ENCODE results near the gene MVB12B.
"Not testable (repeated sequence)": the region's sequence is repeated elsewhere in the genome, so short reads cannot be mapped to it uniquely, and the experiment has no call there.

The MVB12B gene

GRCh38 chr9:126536841-126537465 is 210.3 kb downstream of the MVB12B start:
- no peak for DNase-seq (ENCODE audit: low spot score)
- no peak overlapping the region for H3K27ac ChIP-seq
- POLR2A ChIA-PET (ENCODE audit: low non-redundant PET): no interaction called here
- CTCF ChIA-PET: interaction anchor here (0.6 to 0.9 kb wide), 2 partner anchors 21 to 34 kb away, joined by 3 read pairs; no protein-coding TSS in a partner anchor
- no peak for TF ChIP-seq CTCF (conservative IDR thresholded peaks at IDR 0.05; ENCODE audit: low read depth)

DNA sequence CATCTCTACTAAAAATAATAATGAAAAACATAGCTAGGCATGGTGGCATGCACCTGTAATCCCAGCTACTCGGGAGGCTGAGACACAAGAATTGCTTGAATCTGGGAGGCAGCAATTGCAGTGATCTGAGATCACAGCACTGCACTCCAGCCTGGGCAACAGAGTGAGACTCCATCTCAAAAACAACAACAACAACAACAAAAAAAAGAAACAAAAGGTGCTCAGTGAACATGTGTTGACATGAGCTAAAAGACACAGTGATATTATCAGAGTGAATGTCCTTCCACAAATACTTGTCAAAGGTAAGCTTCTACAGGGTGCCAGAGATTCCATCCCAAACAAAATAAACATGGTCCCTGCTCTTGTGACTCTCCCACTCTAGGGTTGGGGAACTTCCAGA is 211.9 kb downstream of the MVB12B start:
- DNase-seq (ENCODE audit: low spot score): no peak
- POLR2A ChIA-PET (ENCODE audit: low non-redundant PET): no interaction called here

GRCh38 chr9:126540398-126540797 is 213.8 kb downstream of the MVB12B start:
- DNase-seq (ENCODE audit: low spot score); POLR2A ChIA-PET (ENCODE audit: low non-redundant PET); H3K27ac ChIP-seq; CTCF ChIA-PET: not testable (repeated sequence)

More for the DNA sequence above, 211.9 kb downstream of the MVB12B start:
- H3K27ac ChIP-seq: no peak overlapping the region
- TF ChIP-seq CTCF (conservative IDR thresholded peaks at IDR 0.05; ENCODE audit: low read depth): no peak
- CTCF ChIA-PET: interaction anchor here (1.5 kb wide), 1 partner anchor 19 kb away, joined by 6 read pairs; no protein-coding TSS in a partner anchor

- no peak for TF ChIP-seq CTCF (conservative IDR thresholded peaks at IDR 0.05; ENCODE audit: low read depth)
- H3K27ac ChIP-seq: no peak overlapping the region
- DNase-seq (ENCODE audit: low spot score): no peak
- ChIA-PET POLR2A (ENCODE audit: low non-redundant PET) (no interaction called here), CTCF (interaction anchor here (0.7 to 2.5 kb wide), 2 partner anchors 40 to 44 kb away, joined by 3 to 13 read pairs; no protein-coding TSS in a partner anchor)
These were observed 216.9 kb downstream of the MVB12B start for GRCh38 chr9:126543490-126543889.

DNA sequence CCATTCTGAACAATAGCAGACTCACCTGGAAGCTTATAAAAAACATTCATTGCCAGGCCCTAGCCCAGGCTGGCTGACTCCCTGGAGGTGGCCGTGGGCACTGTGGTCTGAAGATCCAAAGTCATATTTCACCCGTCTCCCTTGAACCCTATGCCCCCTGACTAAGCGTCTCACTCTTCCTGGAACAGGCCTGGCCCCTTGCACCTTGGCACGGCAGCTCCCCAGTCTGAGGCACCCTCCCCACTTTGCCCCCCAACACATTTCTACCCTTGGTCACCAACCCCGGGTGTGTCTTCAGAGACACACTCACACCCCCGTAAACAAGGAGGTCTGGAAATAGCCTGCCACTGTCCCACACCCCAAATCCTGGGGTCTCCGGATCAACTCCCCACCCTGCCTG is 218.5 kb downstream of the MVB12B start:
- POLR2A ChIA-PET (ENCODE audit: low non-redundant PET): no interaction called here
- no peak overlapping the region for H3K27ac ChIP-seq
- no peak for TF ChIP-seq CTCF (conservative IDR thresholded peaks at IDR 0.05; ENCODE audit: low read depth)
- no peak for DNase-seq (ENCODE audit: low spot score)
- CTCF ChIA-PET: interaction anchor here (1.2 to 2.5 kb wide), 2 partner anchors 13 to 46 kb away, joined by 9 to 13 read pairs; no protein-coding TSS in a partner anchor

GRCh38 chr9:126546036-126546435 is 219.4 kb downstream of the MVB12B start:
- ChIA-PET POLR2A (ENCODE audit: low non-redundant PET) (no interaction called here), CTCF (interaction anchor here (1.1 kb wide), 1 partner anchor 10 kb away, joined by 4 read pairs; no protein-coding TSS in a partner anchor)
- TF ChIP-seq CTCF (conservative IDR thresholded peaks at IDR 0.05; ENCODE audit: low read depth): no peak
- no peak for DNase-seq (ENCODE audit: low spot score)
- H3K27ac ChIP-seq: no peak overlapping the region

DNA sequence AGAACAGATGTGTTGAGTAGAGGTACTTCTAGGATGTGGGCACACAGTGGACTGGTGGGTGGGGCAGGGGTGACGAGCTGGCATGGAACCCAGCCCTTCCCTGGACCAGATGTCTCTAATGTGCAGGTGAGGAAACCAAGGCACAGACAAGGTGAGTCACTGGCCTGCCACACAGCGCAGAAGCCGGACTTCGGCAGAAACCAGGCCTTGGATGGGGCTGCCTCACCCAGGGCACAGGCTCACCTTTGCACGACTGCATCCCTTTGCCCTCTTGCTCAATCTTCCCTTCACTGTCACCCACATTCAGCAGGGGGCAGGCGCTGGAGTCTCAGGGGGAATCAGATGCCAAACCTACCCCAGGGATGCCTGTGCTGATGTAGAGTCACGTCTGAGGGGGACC is 221.7 kb downstream of the MVB12B start:
- no peak for TF ChIP-seq CTCF (conservative IDR thresholded peaks at IDR 0.05; ENCODE audit: low read depth)
- H3K27ac ChIP-seq: no peak overlapping the region
- CTCF ChIA-PET: interaction anchor here (1.8 kb wide), 1 partner anchor 9 kb away, joined by 5 read pairs; no protein-coding TSS in a partner anchor
- POLR2A ChIA-PET (ENCODE audit: low non-redundant PET): no interaction called here
- no peak for DNase-seq (ENCODE audit: low spot score)

Measured in RWPE1 (cell line).